CD14-positive monocyte (primary cell): Measurements from ENCODE around the gene ZNF470. TPM values are rescaled to one million over a fixed set of nuclear protein-coding genes. Genes with fewer than 3 reads are reported as not detected.
A peak's percentile ranks its signal among the peaks of the same experiment; 100 is the strongest.

Experiments
- DNase-seq, 3 donors: peaks; one replicate each; pipeline ENCODE4 v3.0.0-alpha.2; 2011 to 2022
- H2AFZ ChIP-seq: 2 replicates; pipeline ENCODE4 v1.6.0; 2012; ENCODE audit warnings: mild to moderate bottlenecking, low read depth, low read length, inconsistent platforms; ENCODE audit not compliant: insufficient read depth, poor library complexity, severe bottlenecking
- H3K27ac ChIP-seq, 2 donors: 1 replicate in 1 of 2; 2 replicates in 1 of 2; pipeline ENCODE4 v1.5.1; 2012 to 2013; ENCODE audit warnings: low read length in 2 of 2, control low read depth in 1 of 2, inconsistent platforms in 1 of 2, low read depth in 1 of 2, mild to moderate bottlenecking in 1 of 2
- H3K27me3 ChIP-seq, 2 donors: one replicate each; pipeline versions ENCODE4 v1.6.0 to v1.6.1; 2011 to 2013; ENCODE audit warnings: low read length in 2 of 2; ENCODE audit not compliant: control insufficient read depth in 2 of 2, insufficient read depth in 2 of 2
- H3K36me3 ChIP-seq, 2 donors: replicated peaks in 1 of 2; 1 replicate in 1 of 2; 2 replicates in 1 of 2; pipeline versions ENCODE4 v1.5.1 to v1.6.1; 2012 to 2013; ENCODE audit warnings: low read length in 2 of 2, control low read depth in 1 of 2, inconsistent platforms in 1 of 2, mild to moderate bottlenecking in 1 of 2; ENCODE audit not compliant: insufficient read depth in 2 of 2, control insufficient read depth in 1 of 2
- H3K4me1 ChIP-seq, 2 donors: 1 replicate in 1 of 2; 2 replicates in 1 of 2; pipeline versions ENCODE4 v1.5.1 to v1.6.1; 2012 to 2013; ENCODE audit warnings: low read length in 2 of 2, control low read depth in 1 of 2, inconsistent platforms in 1 of 2, mild to moderate bottlenecking in 1 of 2, moderate library complexity in 1 of 2; ENCODE audit not compliant: insufficient read depth in 2 of 2, control insufficient read depth in 1 of 2
- H3K4me2 ChIP-seq: replicated peaks from 2 replicates; pipeline ENCODE3; 2012; ENCODE audit warnings: low read length, moderate library complexity, mild to moderate bottlenecking; ENCODE audit not compliant: poor library complexity, severe bottlenecking; ENCODE audit errors: extremely low read depth
- H3K4me3 ChIP-seq, 3 experiments: fragments of 200-600 bp in 1 of 3; sonication (generic) in 1 of 3; replicated peaks in 1 of 3; 1 replicate in 2 of 3; 2 replicates in 1 of 3; pipeline ENCODE4 v1.5.1; 2011 to 2013; ENCODE audit warnings: low read length in 3 of 3, mild to moderate bottlenecking in 3 of 3, control low read depth in 2 of 3, low read depth in 2 of 3, inconsistent platforms in 1 of 3, moderate library complexity in 1 of 3
- H3K79me2 ChIP-seq: 2 replicates; pipeline ENCODE4 v1.6.0; 2012; ENCODE audit warnings: mild to moderate bottlenecking, control low read depth, inconsistent platforms, low read length, moderate library complexity; ENCODE audit not compliant: insufficient read depth
- H3K9ac ChIP-seq: 2 replicates; pipeline ENCODE4 v1.6.0; 2017; ENCODE audit warnings: low read length, mild to moderate bottlenecking; ENCODE audit not compliant: insufficient read depth, poor library complexity, severe bottlenecking
- H3K9me3 ChIP-seq, 2 donors: replicated peaks in 1 of 2; 1 replicate in 1 of 2; 2 replicates in 1 of 2; pipeline versions ENCODE4 v1.5.1 to v1.6.1; 2012 to 2013; ENCODE audit warnings: low read length in 2 of 2, control low read depth in 1 of 2; ENCODE audit not compliant: control insufficient read depth in 1 of 2, insufficient read depth in 1 of 2
- H4K20me1 ChIP-seq: 2 replicates; pipeline ENCODE4 v1.6.0; 2012; ENCODE audit warnings: mild to moderate bottlenecking, low read length, control low read depth, moderate library complexity; ENCODE audit not compliant: insufficient read depth
- H3K27ac Mint-ChIP-seq, 7 donors: one replicate each; pipeline ENCODE4 v1.8.0; 2020; ENCODE audit warnings: mild to moderate bottlenecking in 7 of 7, mixed read lengths in 7 of 7, moderate library complexity in 6 of 7, inconsistent platforms in 2 of 7
- H3K27me3 Mint-ChIP-seq, 3 donors: one replicate each; pipeline ENCODE4 v1.8.0; 2021 to 2022; ENCODE audit warnings: low read depth in 3 of 3, mild to moderate bottlenecking in 3 of 3, mixed read lengths in 3 of 3, moderate library complexity in 3 of 3, inconsistent platforms in 1 of 3
- H3K36me3 Mint-ChIP-seq, 2 donors: one replicate each; pipeline ENCODE4 v1.8.0; 2020; ENCODE audit warnings: mixed read lengths in 2 of 2, inconsistent platforms in 1 of 2, mild to moderate bottlenecking in 1 of 2
- H3K4me1 Mint-ChIP-seq: one replicate; pipeline ENCODE4 v1.8.0; 2020; ENCODE audit warnings: mild to moderate bottlenecking, mixed read lengths
- H3K4me3 Mint-ChIP-seq, 2 donors: one replicate each; pipeline ENCODE4 v1.8.0; 2020; ENCODE audit warnings: mild to moderate bottlenecking in 2 of 2, mixed read lengths in 2 of 2, moderate library complexity in 1 of 2
- H3K9me3 Mint-ChIP-seq, 7 donors: one replicate each; pipeline ENCODE4 v1.8.0; 2020 to 2022; ENCODE audit warnings: mixed read lengths in 7 of 7, mild to moderate bottlenecking in 6 of 7, moderate library complexity in 6 of 7, inconsistent platforms in 2 of 7
- WGBS: methylation state at CpG from one replicate; pipeline ENCODE4 v1.1.5; 2013; ENCODE audit warnings: missing lambda C conversion rate; ENCODE audit not compliant: insufficient coverage; 5-methylcytosine and 5-hydroxymethylcytosine counted together
- intact Hi-C, 2 donors: fragments of 100-400 bp; cut with micrococcal nuclease; formaldehyde crosslinking; loops; one replicate each; pipeline versions ENCODE4 v1.15.0 to v1.15.1; 2023
- polyA plus RNA-seq, 3 donors: library from polyadenylated mRNA; depleted of rRNA in 1 of 3; unstranded in 2 of 3; stranded (reverse) in 1 of 3; fragments of 300-500 nt in 2 of 3; fragments of >200 nt in 1 of 3; fragmentation: Illumina TruSeq in 2 of 3; gene quantifications; 1 replicate in 2 of 3; 2 replicates in 1 of 3; pipeline ENCODE4 v1.2.3, GENCODE V29; 2012 to 2021
- TF ChIP-seq, protein P1 (sequence below): fragments of 200-600 bp; IDR thresholded peaks from one replicate; pipeline ENCODE4 v1.8.0; 2022; ENCODE audit warnings: antibody characterized with exemption, mild to moderate bottlenecking

The ZNF470 gene
- polyA plus RNA-seq, 3 donors, result 0.31 to 0.81 (median 0.40) TPM

GRCh38 chr19:56601375-56601774 lies 34.1 kb downstream of the ZNF470 start:
- intact Hi-C loops, result no loop called here
- no peaks in the 10 kb centered on the region for H3K4me1 Mint-ChIP-seq
- DNase-seq, result no peak
- Histone ChIP-seq H3K27ac (no peak overlapping the region), H3K9ac (no peak overlapping the region), H4K20me1 (no peaks in the 10 kb centered on the region), H3K79me2 (peaks cover 2% of the 10 kb centered on the region), H3K9me3 (peaks cover 77 to 78% of the 10 kb centered on the region in 2 donors), H3K27me3 (no peaks in the 10 kb centered on the region), H2AFZ (no peak overlapping the region), H3K36me3 (peaks cover 6 to 39% of the 10 kb centered on the region in 2 donors), H3K4me3 (peak overlapping the region in 1 of 3 experiments; percentile 32), H3K4me2 (no peak overlapping the region), H3K4me1 (no peaks in the 10 kb centered on the region)
- TF ChIP-seq, protein P1, sequence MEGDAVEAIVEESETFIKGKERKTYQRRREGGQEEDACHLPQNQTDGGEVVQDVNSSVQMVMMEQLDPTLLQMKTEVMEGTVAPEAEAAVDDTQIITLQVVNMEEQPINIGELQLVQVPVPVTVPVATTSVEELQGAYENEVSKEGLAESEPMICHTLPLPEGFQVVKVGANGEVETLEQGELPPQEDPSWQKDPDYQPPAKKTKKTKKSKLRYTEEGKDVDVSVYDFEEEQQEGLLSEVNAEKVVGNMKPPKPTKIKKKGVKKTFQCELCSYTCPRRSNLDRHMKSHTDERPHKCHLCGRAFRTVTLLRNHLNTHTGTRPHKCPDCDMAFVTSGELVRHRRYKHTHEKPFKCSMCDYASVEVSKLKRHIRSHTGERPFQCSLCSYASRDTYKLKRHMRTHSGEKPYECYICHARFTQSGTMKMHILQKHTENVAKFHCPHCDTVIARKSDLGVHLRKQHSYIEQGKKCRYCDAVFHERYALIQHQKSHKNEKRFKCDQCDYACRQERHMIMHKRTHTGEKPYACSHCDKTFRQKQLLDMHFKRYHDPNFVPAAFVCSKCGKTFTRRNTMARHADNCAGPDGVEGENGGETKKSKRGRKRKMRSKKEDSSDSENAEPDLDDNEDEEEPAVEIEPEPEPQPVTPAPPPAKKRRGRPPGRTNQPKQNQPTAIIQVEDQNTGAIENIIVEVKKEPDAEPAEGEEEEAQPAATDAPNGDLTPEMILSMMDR, result no peak
- no peak overlapping the region for H3K4me3 Mint-ChIP-seq
- no peaks in the 10 kb centered on the region for H3K27me3 Mint-ChIP-seq
- H3K27ac Mint-ChIP-seq, result peak overlapping the region in 1 of 7 donors; percentile 48
- H3K9me3 Mint-ChIP-seq, result peaks cover 43 to 89% (median 76%) of the 10 kb centered on the region in 7 donors
- WGBS, result 96% methylated on average over 3 of the region's 3 CpGs
- H3K36me3 Mint-ChIP-seq, result peaks cover 42 to 57% of the 10 kb centered on the region in 2 donors

GRCh38 chr19:56603829-56604228 lies 36.6 kb downstream of the ZNF470 start:
- no peak for DNase-seq
- no peaks in the 10 kb centered on the region for H3K4me1 ChIP-seq
- H3K9me3 ChIP-seq, result peaks cover 76 to 89% of the 10 kb centered on the region in 2 donors
- H3K36me3 ChIP-seq, result peaks cover 6 to 39% of the 10 kb centered on the region in 2 donors
- Mint-ChIP-seq H3K4me1 (no peaks in the 10 kb centered on the region), H3K27ac (no peak overlapping the region), H3K36me3 (peaks cover 36 to 42% of the 10 kb centered on the region in 2 donors), H3K27me3 (no peaks in the 10 kb centered on the region), H3K9me3 (peaks cover 47 to 90% (median 83%) of the 10 kb centered on the region in 7 donors), H3K4me3 (no peak overlapping the region)
- TF ChIP-seq, protein P1, result no peak
- no peak overlapping the region for H2AFZ ChIP-seq
- H3K4me2 ChIP-seq, result no peak overlapping the region
- no peaks in the 10 kb centered on the region for H3K27me3 ChIP-seq
- peaks cover 2% of the 10 kb centered on the region for H3K79me2 ChIP-seq
- 92% methylated on average over 5 of the region's 6 CpGs for WGBS
- no peak overlapping the region for H3K27ac ChIP-seq
- no peak overlapping the region for H3K9ac ChIP-seq
- H4K20me1 ChIP-seq, result no peaks in the 10 kb centered on the region
- H3K4me3 ChIP-seq, result no peak overlapping the region
- intact Hi-C loops, result no loop called here
